ENCODE results near the gene MAFF.

Gene MAFF

GRCh38 chr22:38219632-38220031 is 17.8 kb downstream of the MAFF start:
- Mint-ChIP-seq H3K27me3 (no peaks in the 10 kb centered on the region), H3K36me3 (peaks cover 6% of the 10 kb centered on the region), H3K27ac (no peak overlapping the region), H3K4me1 (peaks cover 13% of the 10 kb centered on the region), H3K4me3 (no peak overlapping the region), H3K9me3 (no peaks in the 10 kb centered on the region)
- no peak for DNase-seq
- CTCF ChIA-PET, result interaction anchor here (0.7 to 1.0 kb wide), 2 partner anchors 11 to 167 kb away, joined by 3 read pairs; no protein-coding TSS in a partner anchor

GRCh38 chr22:38220163-38220562 is 18.4 kb downstream of the MAFF start:
- DNase-seq, result no peak
- CTCF ChIA-PET, result no interaction called here
- peaks cover 4% of the 10 kb centered on the region for H3K36me3 Mint-ChIP-seq
- H3K9me3 Mint-ChIP-seq, result no peaks in the 10 kb centered on the region
- H3K27ac Mint-ChIP-seq, result no peak overlapping the region
- no peak overlapping the region for H3K4me3 Mint-ChIP-seq
- peaks cover 11% of the 10 kb centered on the region for H3K4me1 Mint-ChIP-seq
- H3K27me3 Mint-ChIP-seq, result no peaks in the 10 kb centered on the region

GRCh38 chr22:38220653-38221386 is 19.0 kb downstream of the MAFF start:
- no peak for DNase-seq
- Mint-ChIP-seq H3K9me3 (no peaks in the 10 kb centered on the region), H3K27me3 (no peaks in the 10 kb centered on the region), H3K27ac (no peak overlapping the region), H3K4me3 (no peak overlapping the region), H3K4me1 (peaks cover 11% of the 10 kb centered on the region), H3K36me3 (peaks cover 1% of the 10 kb centered on the region)
- CTCF ChIA-PET, result no interaction called here

- CTCF ChIA-PET, result no interaction called here
- Mint-ChIP-seq H3K36me3 (peaks cover 1% of the 10 kb centered on the region), H3K4me3 (no peak overlapping the region)
Observed at GRCh38 chr22:38221407-38221806, 19.6 kb downstream of the MAFF start.

GRCh38 chr22:38221908-38222796 is 20.4 kb downstream of the MAFF start:
- Mint-ChIP-seq H3K4me3 (no peak overlapping the region), H3K36me3 (peaks cover 1% of the 10 kb centered on the region), H3K27ac (peak overlapping the region; percentile 37), H3K9me3 (no peaks in the 10 kb centered on the region), H3K27me3 (no peaks in the 10 kb centered on the region), H3K4me1 (peaks cover 11% of the 10 kb centered on the region)
- CTCF ChIA-PET, result no interaction called here
- no peak for DNase-seq

More at GRCh38 chr22:38221407-38221806, 19.6 kb downstream of the MAFF start:
- no peak for DNase-seq
- Mint-ChIP-seq H3K27ac (no peak overlapping the region), H3K9me3 (no peaks in the 10 kb centered on the region), H3K4me1 (peaks cover 11% of the 10 kb centered on the region), H3K27me3 (no peaks in the 10 kb centered on the region)

- Mint-ChIP-seq H3K4me1 (peaks cover 11% of the 10 kb centered on the region), H3K27ac (no peak overlapping the region), H3K27me3 (no peaks in the 10 kb centered on the region), H3K4me3 (no peak overlapping the region), H3K9me3 (no peaks in the 10 kb centered on the region), H3K36me3 (peaks cover 1% of the 10 kb centered on the region)
- DNase-seq, result no peak
- CTCF ChIA-PET, result no interaction called here
Observed at GRCh38 chr22:38222797-38223119, 21.0 kb downstream of the MAFF start.

GRCh38 chr22:38223289-38223960 is 21.6 kb downstream of the MAFF start:
- H3K27ac Mint-ChIP-seq, result no peak overlapping the region
- H3K4me1 Mint-ChIP-seq, result peaks cover 7% of the 10 kb centered on the region
- no peaks in the 10 kb centered on the region for H3K27me3 Mint-ChIP-seq
- H3K4me3 Mint-ChIP-seq, result no peak overlapping the region
- peaks cover 1% of the 10 kb centered on the region for H3K36me3 Mint-ChIP-seq
- no peaks in the 10 kb centered on the region for H3K9me3 Mint-ChIP-seq
- no peak for DNase-seq
- CTCF ChIA-PET, result no interaction called here

- CTCF ChIA-PET, result interaction anchor here (1.7 to 4.5 kb wide), 2 partner anchors 113 to 175 kb away, joined by 6 to 40 read pairs; no protein-coding TSS in a partner anchor
- no peaks in the 10 kb centered on the region for H3K9me3 Mint-ChIP-seq
Observed at GRCh38 chr22:38226853-38227649, 25.3 kb downstream of the MAFF start.

GRCh38 chr22:38228326-38228872 is 26.6 kb downstream of the MAFF start:
- Mint-ChIP-seq H3K9me3 (no peaks in the 10 kb centered on the region), H3K36me3 (peaks cover 19% of the 10 kb centered on the region), H3K4me1 (peaks cover 12% of the 10 kb centered on the region), H3K27me3 (no peaks in the 10 kb centered on the region), H3K27ac (peak overlapping the region; percentile 84), H3K4me3 (no peak overlapping the region)
- CTCF ChIA-PET, result interaction anchor here (0.9 to 4.5 kb wide), 4 partner anchors 115 to 176 kb away, joined by 3 to 40 read pairs (median 4); no protein-coding TSS in a partner anchor
- no peak for DNase-seq

More at GRCh38 chr22:38226853-38227649, 25.3 kb downstream of the MAFF start:
- Mint-ChIP-seq H3K36me3 (peaks cover 18% of the 10 kb centered on the region), H3K4me3 (no peak overlapping the region), H3K4me1 (peaks cover 12% of the 10 kb centered on the region), H3K27ac (no peak overlapping the region), H3K27me3 (no peaks in the 10 kb centered on the region)
- DNase-seq, result no peak

GRCh38 chr22:38228873-38229740 is 27.3 kb downstream of the MAFF start:
- Mint-ChIP-seq H3K4me1 (peaks cover 12% of the 10 kb centered on the region), H3K4me3 (no peak overlapping the region), H3K36me3 (peaks cover 21% of the 10 kb centered on the region), H3K27me3 (no peaks in the 10 kb centered on the region), H3K9me3 (no peaks in the 10 kb centered on the region), H3K27ac (peak overlapping the region; percentile 84)
- no peak for DNase-seq
- CTCF ChIA-PET, result interaction anchor here (0.5 to 4.5 kb wide), 9 partner anchors 18 to 177 kb away, joined by 3 to 40 read pairs (median 5); no protein-coding TSS in a partner anchor

GRCh38 chr22:38230108-38230825 is 28.5 kb downstream of the MAFF start:
- peak; percentile 63 for DNase-seq
- peaks cover 12% of the 10 kb centered on the region for H3K4me1 Mint-ChIP-seq
- H3K27me3 Mint-ChIP-seq, result no peaks in the 10 kb centered on the region
- H3K4me3 Mint-ChIP-seq, result no peak overlapping the region
- peaks cover 22% of the 10 kb centered on the region for H3K36me3 Mint-ChIP-seq
- H3K27ac Mint-ChIP-seq, result no peak overlapping the region
- H3K9me3 Mint-ChIP-seq, result no peaks in the 10 kb centered on the region
- CTCF ChIA-PET, result interaction anchor here (0.9 to 4.5 kb wide), 8 partner anchors 19 to 178 kb away, joined by 3 to 40 read pairs (median 4); no protein-coding TSS in a partner anchor

- no peak overlapping the region for H3K27ac Mint-ChIP-seq
- H3K4me1 Mint-ChIP-seq, result peaks cover 12% of the 10 kb centered on the region
- H3K36me3 Mint-ChIP-seq, result peaks cover 26% of the 10 kb centered on the region
- H3K9me3 Mint-ChIP-seq, result no peaks in the 10 kb centered on the region
- CTCF ChIA-PET, result interaction anchor here (0.9 to 4.5 kb wide), 7 partner anchors 19 to 178 kb away, joined by 3 to 40 read pairs (median 3); no protein-coding TSS in a partner anchor
- no peak for DNase-seq
- H3K27me3 Mint-ChIP-seq, result no peaks in the 10 kb centered on the region
- no peak overlapping the region for H3K4me3 Mint-ChIP-seq
Observed at GRCh38 chr22:38230916-38231315, 29.1 kb downstream of the MAFF start.
